Omental fat pad (tissue), 4 donors: ENCODE data around the gene MSMP. TPM values are rescaled to one million over a fixed set of nuclear protein-coding genes. Genes with fewer than 3 reads are reported as not detected.

Source experiments
- ATAC-seq: fragments of 150-250 bp; one replicate; pipeline ENCODE4 v1.9.1; 2016; ENCODE audit warnings: mild to moderate bottlenecking, moderate library complexity; ENCODE audit not compliant: low FRiP score
- DNase-seq: peaks from one replicate; pipeline ENCODE4 v3.0.0-alpha.2; 2019; ENCODE audit warnings: low spot score
- CTCF ChIP-seq, 3 donors: fragments of 450-650 bp; IDR thresholded peaks; one replicate each; pipeline ENCODE4 v1.5.1; 2016 to 2017; ENCODE audit warnings: antibody characterized with exemption in 3 of 3, mild to moderate bottlenecking in 3 of 3, moderate library complexity in 2 of 3
- total RNA-seq, 4 donors: library from RNA; depleted of rRNA; stranded (reverse); fragments of >200 nt; gene quantifications; one replicate each; pipeline ENCODE4 v1.1.0, GENCODE V29; 2016

Gene MSMP
- total RNA-seq, 4 donors from 2014 or later, result not detected

- TF ChIP-seq CTCF (IDR thresholded peaks at IDR 0.05), result no peak
- no peak for ATAC-seq
- no peak for DNase-seq
Observed at GRCh38 chr9:35726931-35727330, 27.1 kb downstream of the MSMP start.

- no peak for TF ChIP-seq CTCF (IDR thresholded peaks at IDR 0.05)
- ATAC-seq (no peak), DNase-seq (no peak)
Observed at GRCh38 chr9:35725362-35725761, 28.7 kb downstream of the MSMP start.

- no peak for ATAC-seq
- TF ChIP-seq CTCF (IDR thresholded peaks at IDR 0.05), result no peak
- DNase-seq, result no peak
Observed at GRCh38 chr9:35723908-35724307, 30.2 kb downstream of the MSMP start.

GRCh38 chr9:35723426-35723825 is 30.6 kb downstream of the MSMP start:
- no peak for ATAC-seq
- no peak for TF ChIP-seq CTCF (IDR thresholded peaks at IDR 0.05)
- no peak for DNase-seq

- ATAC-seq, result no peak
- no peak for DNase-seq
Observed at GRCh38 chr9:35719546-35719945, 34.5 kb downstream of the MSMP start.

GRCh38 chr9:35718721-35719511 is 35.2 kb downstream of the MSMP start:
- no peak for ATAC-seq
- TF ChIP-seq CTCF (IDR thresholded peaks at IDR 0.05), result no peak
- DNase-seq, result no peak

More at GRCh38 chr9:35719546-35719945, 34.5 kb downstream of the MSMP start:
- no peak for TF ChIP-seq CTCF (IDR thresholded peaks at IDR 0.05)
